ENCODE data around the gene SNAPC2.
"Not testable (repeated sequence)": the region's sequence is repeated elsewhere in the genome, so short reads cannot be mapped to it uniquely, and the experiment has no call there.

Gene SNAPC2

GRCh38 chr19:7926021-7926726, 6.0 kb downstream of the SNAPC2 start, which contains the start of gene CTXN1:
Gene CTXN1, minus strand, starts transcription at chr19:7926135. Its CDS starts 597 bp downstream, at chr19:7925538.
- TF ChIP-seq CTCF (conservative IDR thresholded peaks at IDR 0.05) = no peak
- peak within 1 kb of the TSS; percentile 35; the same call in 1 of the 2 replicates for H3K27ac ChIP-seq

GRCh38 chr19:7926727-7927604, 6.8 kb downstream of the SNAPC2 start:
- H3K27ac ChIP-seq = no peak overlapping the region
- TF ChIP-seq CTCF (conservative IDR thresholded peaks at IDR 0.05) = no peak

GRCh38 chr19:7927605-7928333, 7.6 kb downstream of the SNAPC2 start:
- no peak for TF ChIP-seq CTCF (conservative IDR thresholded peaks at IDR 0.05)
- H3K27ac ChIP-seq = peak overlapping the region; percentile 11; the same call in 1 of the 2 replicates

GRCh38 chr19:7928334-7928706, 8.2 kb downstream of the SNAPC2 start:
- H3K27ac ChIP-seq = peak overlapping the region; percentile 11; the same call in 1 of the 2 replicates
- TF ChIP-seq CTCF (conservative IDR thresholded peaks at IDR 0.05) = no peak

- TF ChIP-seq CTCF (conservative IDR thresholded peaks at IDR 0.05) = peak; percentile 27; the same call in 1 of the 2 replicates
- no peak overlapping the region; the same call in 1 of the 2 replicates for H3K27ac ChIP-seq
Measured at GRCh38 chr19:7928741-7929701, 8.9 kb downstream of the SNAPC2 start.

- H3K27ac ChIP-seq = not testable (repeated sequence)
Measured at GRCh38 chr19:7930030-7930429, 9.9 kb downstream of the SNAPC2 start.

GRCh38 chr19:7930765-7931164, 10.6 kb downstream of the SNAPC2 start:
- TF ChIP-seq CTCF (conservative IDR thresholded peaks at IDR 0.05) = no peak

More at GRCh38 chr19:7930765-7931164, 10.6 kb downstream of the SNAPC2 start:
- no peak overlapping the region for H3K27ac ChIP-seq

Data from VCaP (cell line).